ENCODE measurements around the gene PEX6.
A peak's percentile ranks its signal among the peaks of the same experiment; 100 is the strongest.

PEX6 gene

DNA sequence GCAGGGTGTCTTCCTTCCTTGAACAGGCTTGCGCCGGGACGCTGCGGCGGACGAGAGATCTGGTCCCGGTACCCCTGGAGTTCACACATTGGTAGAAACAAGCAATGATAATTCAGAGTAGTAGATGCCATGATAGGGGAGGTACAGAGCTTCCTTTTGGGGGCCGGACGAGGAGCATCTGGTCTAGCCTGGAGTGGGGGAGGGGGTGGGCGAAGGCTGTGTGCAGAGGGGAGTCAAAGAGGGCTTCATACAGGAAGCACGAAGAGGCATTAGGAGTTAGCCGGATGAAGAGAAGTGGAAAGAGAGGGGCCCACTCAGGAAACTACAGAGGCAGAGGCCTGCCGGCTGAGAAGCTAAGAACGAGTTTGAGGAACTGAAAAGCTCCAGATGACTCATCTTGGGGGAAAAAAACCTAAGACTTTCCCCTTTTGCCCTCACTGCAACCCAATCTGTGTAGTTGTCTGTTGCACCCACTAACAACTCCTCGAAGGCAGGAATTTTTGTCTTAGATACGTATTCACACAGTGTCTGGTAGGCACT, 49.1 kb downstream of the PEX6 start:
- DNase-seq: peak; percentile 71

DNA sequence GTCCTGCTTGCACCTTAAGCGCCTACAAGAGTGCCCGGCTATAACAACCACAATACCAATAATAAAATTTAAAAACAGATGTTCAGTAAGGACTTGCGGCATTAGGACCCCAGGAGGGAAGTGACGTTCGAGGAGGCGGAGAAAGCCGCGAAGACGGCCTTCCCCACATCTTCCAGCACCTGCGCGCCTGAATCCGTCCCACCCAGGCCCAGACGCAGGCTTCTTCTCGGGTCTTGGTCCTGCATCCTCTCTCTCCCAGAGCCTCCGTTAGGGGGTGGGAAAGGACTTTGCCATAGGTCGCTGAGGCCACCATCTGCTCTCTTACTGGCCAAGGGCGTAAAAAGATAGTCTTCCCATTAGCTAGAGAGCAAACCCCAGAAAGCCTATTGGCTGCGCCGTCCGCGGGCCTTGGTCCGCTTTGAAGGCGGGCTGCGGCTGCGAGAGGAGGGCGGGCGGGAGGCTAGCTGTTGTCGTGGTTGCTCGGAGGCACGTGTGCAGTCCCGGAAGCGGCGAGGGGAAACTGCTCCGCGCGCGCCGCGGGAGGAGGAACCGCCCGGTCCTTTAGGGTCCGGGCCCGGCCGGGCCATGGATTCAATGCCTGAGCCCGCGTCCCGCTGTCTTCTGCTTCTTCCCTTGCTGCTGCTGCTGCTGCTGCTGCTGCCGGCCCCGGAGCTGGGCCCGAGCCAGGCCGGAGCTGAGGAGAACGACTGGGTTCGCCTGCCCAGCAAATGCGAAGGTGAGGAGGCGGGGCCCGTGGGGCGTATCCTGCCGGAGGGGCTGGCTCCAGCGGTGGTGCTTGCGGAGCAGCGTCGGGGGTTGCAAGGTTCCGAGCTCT, 49.8 kb downstream of the PEX6 start, which contains the start of gene CNPY3:
Gene CNPY3, plus strand, starts transcription at position 495 of the 835 bp plus-strand sequence. Its CDS starts 91 bp downstream, at position 586.
- peak; percentile 99 for DNase-seq

DNA sequence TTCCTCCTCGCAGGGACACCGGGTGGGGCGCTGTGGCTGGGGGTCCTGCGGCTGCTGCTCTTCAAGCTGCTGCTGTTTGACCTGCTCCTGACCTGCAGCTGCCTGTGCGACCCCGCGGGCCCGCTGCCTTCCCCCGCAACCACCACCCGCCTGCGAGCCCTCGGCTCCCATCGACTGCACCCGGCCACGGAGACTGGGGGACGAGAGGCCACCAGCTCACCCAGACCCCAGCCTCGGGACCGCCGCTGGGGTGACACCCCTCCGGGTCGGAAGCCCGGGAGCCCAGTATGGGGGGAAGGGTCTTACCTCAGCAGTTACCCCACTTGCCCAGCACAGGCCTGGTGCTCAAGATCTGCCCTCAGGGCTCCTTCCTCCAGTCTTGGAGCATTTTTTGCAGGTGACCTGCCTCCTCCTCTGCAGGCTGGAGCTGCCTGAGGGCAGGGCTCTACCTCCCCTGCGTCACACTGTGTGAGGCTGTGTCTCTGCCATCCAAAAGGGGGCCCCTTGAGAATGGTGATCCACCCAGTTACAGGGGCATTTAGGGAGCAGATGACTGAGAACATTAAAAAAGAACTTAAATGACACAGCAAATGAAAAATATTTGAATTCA, 53.6 kb downstream of the PEX6 start:
- no peak for DNase-seq

DNA sequence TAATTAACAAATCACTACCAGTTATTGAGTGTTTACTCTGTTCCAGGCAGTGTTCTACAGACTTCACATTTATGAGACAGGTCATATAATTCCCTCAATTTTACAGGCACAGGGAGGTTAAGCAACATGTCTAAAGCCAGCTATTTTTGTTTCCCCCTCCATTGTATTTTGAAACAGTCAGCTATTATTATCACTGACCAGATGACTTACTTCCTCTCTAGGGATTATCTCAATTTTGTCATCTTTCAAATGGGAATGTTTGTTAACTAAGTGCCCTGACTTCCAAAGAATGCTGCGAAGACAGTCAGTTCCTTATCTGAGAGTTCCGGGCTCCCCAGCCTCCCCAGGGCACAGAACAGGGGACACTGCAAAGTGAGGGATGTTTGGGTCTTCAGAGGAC, 55.3 kb downstream of the PEX6 start:
- no peak for DNase-seq

DNA sequence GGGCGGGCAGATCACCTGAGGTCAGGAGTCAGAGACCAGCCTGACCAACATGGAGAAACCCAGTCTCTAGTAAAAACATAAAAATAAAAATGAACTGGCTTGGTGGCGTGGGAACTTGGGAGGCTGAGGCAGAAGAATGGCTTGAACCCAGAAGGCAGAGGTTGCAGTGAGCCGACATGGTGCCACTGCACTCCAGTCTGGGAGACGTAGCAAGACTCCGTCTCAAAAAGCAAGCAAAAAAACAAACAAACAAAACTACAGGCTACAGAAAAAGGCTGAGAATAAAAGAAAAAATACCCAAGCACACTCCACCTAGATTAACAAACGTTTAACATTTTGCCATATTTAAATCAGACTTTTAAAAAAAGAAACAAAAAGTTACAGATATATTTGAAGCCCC, 57.2 kb downstream of the PEX6 start:
- no peak for DNase-seq

DNA sequence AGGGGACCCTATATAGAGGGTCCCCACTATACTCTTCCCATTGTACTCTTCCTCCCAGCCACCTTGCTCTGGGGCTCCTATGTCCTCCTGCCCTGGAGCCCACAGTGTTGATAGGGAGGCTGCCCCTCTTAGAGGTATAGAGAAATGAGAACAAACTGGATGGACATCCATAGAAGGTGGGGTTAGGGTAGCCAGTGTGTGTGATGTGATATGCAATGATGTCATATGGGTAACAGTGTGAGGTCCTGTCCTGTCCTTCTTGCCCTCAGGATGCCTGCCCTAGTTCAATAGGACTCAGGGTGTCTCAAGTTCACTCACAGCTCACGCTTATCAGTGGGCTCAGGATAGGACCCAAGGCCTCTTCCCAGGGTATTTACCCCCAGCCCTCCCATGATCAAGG, 62.7 kb downstream of the PEX6 start:
- no peak for DNase-seq

DNA sequence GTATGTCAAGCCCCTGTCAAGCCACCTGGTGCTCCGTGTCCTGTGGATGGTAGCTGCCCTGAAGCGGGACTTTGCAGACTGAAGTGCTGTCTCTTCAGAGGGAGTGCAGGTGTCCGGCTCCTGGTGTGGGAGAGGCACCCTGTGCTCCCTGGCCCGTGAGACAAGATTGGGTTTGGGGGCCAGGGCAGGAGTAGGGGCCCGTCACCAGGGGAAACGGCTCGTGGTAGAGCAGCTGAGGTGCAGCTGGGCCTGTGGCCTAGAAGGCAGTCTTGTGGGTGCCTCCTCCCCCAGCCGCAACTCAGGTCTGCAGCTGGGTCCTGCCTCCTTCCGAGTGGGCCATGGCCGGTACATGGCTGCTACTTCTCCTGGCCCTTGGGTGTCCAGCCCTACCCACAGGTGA, 63.2 kb downstream of the PEX6 start, which contains the start of gene PTCRA:
Gene PTCRA, plus strand, starts transcription at position 322 of the 400 bp plus-strand sequence. Its CDS starts 17 bp downstream, at position 339.
- no peak for DNase-seq

DNA sequence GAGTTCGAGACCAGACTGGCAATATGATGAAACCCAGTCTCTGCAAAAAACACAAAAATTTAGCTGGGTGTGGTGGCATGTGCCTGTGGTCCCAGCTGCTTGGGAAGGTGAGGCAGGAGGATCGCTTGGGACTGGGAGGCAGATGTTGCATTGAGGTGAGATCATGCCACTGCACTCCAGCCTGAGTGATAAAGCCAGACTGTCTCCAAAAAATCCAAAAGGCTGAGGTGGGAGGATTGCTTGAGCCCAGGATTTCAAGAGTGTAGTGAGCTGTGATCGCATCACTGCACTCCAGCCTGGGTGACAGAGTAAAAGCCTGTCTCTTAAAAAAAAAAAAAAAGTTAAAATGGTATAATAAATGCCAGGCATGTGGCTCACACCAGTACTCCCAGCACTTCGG, 64.4 kb downstream of the PEX6 start:
- no peak for DNase-seq
